PC-9 (cell line): ENCODE measurements around the gene PIK3C3. TPM values are rescaled to one million over a fixed set of nuclear protein-coding genes. Genes with fewer than 3 reads are reported as not detected.

Source experiments
- BruUV-seq: library from RNA; stranded (reverse); fragments of 400-500 nt; replicated peaks from 2 replicates; lab custom pipeline; 2021; lab: Mats Ljungman, UMichigan
- CTCF ChIA-PET: fragments of 300-600 bp; sonication (Branson Sonifier 250); formaldehyde crosslinking; loops from one replicate; lab custom pipeline; 2022; ENCODE audit warnings: antibody characterized with exemption; lab: Charles Lee
- POLR2A ChIA-PET: fragments of 300-600 bp; sonication (Branson Sonifier 250); formaldehyde crosslinking; loops from one replicate; lab custom pipeline; 2022; ENCODE audit warnings: antibody characterized with exemption; ENCODE audit not compliant: unreplicated experiment; lab: Charles Lee
- DNase-seq, 2 experiments: peaks; one replicate each; pipeline versions ENCODE4 v3.0.0 to v3.0.0-alpha.2; 2015 to 2022; ENCODE audit warnings: mixed read lengths in 1 of 2
- H2AFZ ChIP-seq: fragments of 200-600 bp; sonication (generic); 2 replicates; pipeline ENCODE4 v1.8.1; 2017; ENCODE audit warnings: antibody characterized with exemption
- H3F3A ChIP-seq: fragments of 200-600 bp; sonication (generic); 2 replicates; pipeline ENCODE4 v1.8.1; 2017; ENCODE audit warnings: antibody characterized with exemption, mild to moderate bottlenecking, low read depth; ENCODE audit not compliant: insufficient read depth
- H3K27ac ChIP-seq: fragments of 200-600 bp; sonication (generic); 2 replicates; pipeline ENCODE4 v1.6.1; 2016; ENCODE audit warnings: mixed run types
- H3K27me3 ChIP-seq: fragments of 200-600 bp; sonication (generic); 2 replicates; pipeline ENCODE4 v1.6.1; 2016; ENCODE audit warnings: low read depth, mixed run types; ENCODE audit not compliant: insufficient read depth
- H3K36me3 ChIP-seq: fragments of 200-600 bp; sonication (generic); 2 replicates; pipeline ENCODE4 v1.6.1; 2016; ENCODE audit warnings: low read depth, mixed run types
- H3K4me1 ChIP-seq: fragments of 200-600 bp; sonication (generic); replicated peaks from 2 replicates; pipeline ENCODE4 v1.6.1; 2016; ENCODE audit warnings: mixed run types; ENCODE audit not compliant: insufficient read depth
- H3K4me2 ChIP-seq: fragments of 200-600 bp; sonication (generic); 2 replicates; pipeline ENCODE4 v1.6.1; 2017; ENCODE audit warnings: mixed run types
- H3K4me3 ChIP-seq: fragments of 200-600 bp; sonication (generic); 2 replicates; pipeline ENCODE4 v1.6.1; 2016; ENCODE audit warnings: mixed run types
- H3K79me2 ChIP-seq: fragments of 200-600 bp; sonication (generic); 2 replicates; pipeline ENCODE4 v1.6.1; 2017; ENCODE audit warnings: low read depth, mixed run types
- H3K9me2 ChIP-seq: fragments of 200-600 bp; sonication (generic); 2 replicates; pipeline ENCODE4 v1.8.1; 2017; ENCODE audit warnings: mild to moderate bottlenecking; ENCODE audit not compliant: insufficient read depth
- H3K9me3 ChIP-seq: fragments of 200-600 bp; sonication (generic); 2 replicates; pipeline ENCODE4 v1.8.1; 2016; ENCODE audit warnings: low read depth; ENCODE audit not compliant: insufficient read depth
- H4K20me1 ChIP-seq: fragments of 200-600 bp; sonication (generic); 2 replicates; pipeline ENCODE4 v1.8.1; 2017; ENCODE audit not compliant: insufficient read depth
- CTCF ChIP-seq: fragments of 200-600 bp; sonication (generic); conservative IDR thresholded peaks from 2 replicates; pipeline ENCODE4 v1.6.1; 2017; ENCODE audit warnings: mixed run types, antibody characterized with exemption, mild to moderate bottlenecking, moderate library complexity
- EZH2 ChIP-seq: fragments of 200-600 bp; sonication (generic); IDR thresholded peaks from 2 replicates; pipeline ENCODE4 v1.8.0; 2017; ENCODE audit warnings: antibody characterized with exemption, low read depth
- intact Hi-C: fragments of 100-400 bp; cut with micrococcal nuclease; formaldehyde crosslinking; loops from one replicate; pipeline ENCODE4 v1.10.0; 2022; ENCODE audit not compliant: unreplicated experiment
- total RNA-seq: library from RNA; stranded (reverse); gene quantifications from 2 replicates; pipeline ENCODE4 v1.2.3, GENCODE V29; 2021

PIK3C3 gene
- total RNA-seq, 1 experiment from 2014 or later = 31.4 TPM

- Histone ChIP-seq H3K27ac (no peak overlapping the region), H3K4me3 (no peak overlapping the region), H3K79me2 (no peaks in the 10 kb centered on the region), H3F3A (no peaks in the 10 kb centered on the region), H3K36me3 (no peaks in the 10 kb centered on the region), H3K9me2 (no peaks in the 10 kb centered on the region), H3K4me1 (no peaks in the 10 kb centered on the region), H3K27me3 (no peaks in the 10 kb centered on the region), H2AFZ (no peak overlapping the region), H3K9me3 (no peaks in the 10 kb centered on the region), H3K4me2 (no peak overlapping the region), H4K20me1 (no peaks in the 10 kb centered on the region)
- intact Hi-C loops = no loop called here
- ChIA-PET CTCF (interaction anchor here (1.0 kb wide), 1 partner anchor 16 kb away, joined by 3 read pairs; no protein-coding TSS in a partner anchor), POLR2A (no interaction called here)
- BruUV-seq = no TSS peak
- DNase-seq = no peak
- TF ChIP-seq CTCF = peak; percentile 66
- no peak for TF ChIP-seq EZH2
Observed at GRCh38 chr18:42028247-42028832, 73.3 kb downstream of the PIK3C3 start.

- intact Hi-C loops = no loop called here
- no peaks in the 10 kb centered on the region for H3K4me1 ChIP-seq
- H3K27ac ChIP-seq = no peak overlapping the region
- no peaks in the 10 kb centered on the region for H3K79me2 ChIP-seq
- H2AFZ ChIP-seq = no peak overlapping the region
- H3K9me3 ChIP-seq = no peaks in the 10 kb centered on the region
- no peak overlapping the region for H3K4me2 ChIP-seq
- H3F3A ChIP-seq = no peaks in the 10 kb centered on the region
- no peaks in the 10 kb centered on the region for H4K20me1 ChIP-seq
- no peaks in the 10 kb centered on the region for H3K9me2 ChIP-seq
- ChIA-PET POLR2A (no interaction called here), CTCF (no interaction called here)
- no TSS peak for BruUV-seq
- no peaks in the 10 kb centered on the region for H3K27me3 ChIP-seq
- no peak for TF ChIP-seq CTCF
- TF ChIP-seq EZH2 = no peak
- H3K4me3 ChIP-seq = no peak overlapping the region
- H3K36me3 ChIP-seq = no peaks in the 10 kb centered on the region
- no peak for DNase-seq
Observed at GRCh38 chr18:42029092-42029491, 74.1 kb downstream of the PIK3C3 start.

GRCh38 chr18:42030586-42031182 is 75.7 kb downstream of the PIK3C3 start:
- Histone ChIP-seq H3K4me1 (no peaks in the 10 kb centered on the region), H3K4me2 (no peak overlapping the region), H3K79me2 (no peaks in the 10 kb centered on the region), H3F3A (no peaks in the 10 kb centered on the region), H3K9me3 (no peaks in the 10 kb centered on the region), H4K20me1 (no peaks in the 10 kb centered on the region), H3K27ac (no peak overlapping the region), H3K9me2 (no peaks in the 10 kb centered on the region), H3K4me3 (no peak overlapping the region), H3K36me3 (no peaks in the 10 kb centered on the region), H2AFZ (no peak overlapping the region), H3K27me3 (no peaks in the 10 kb centered on the region)
- DNase-seq = peak in 1 of 2 experiments; percentile 4
- POLR2A ChIA-PET = no interaction called here
- no peak for TF ChIP-seq EZH2
- peak; percentile 43; the same call in 1 of the 2 replicates for TF ChIP-seq CTCF
- intact Hi-C loops = no loop called here
- CTCF ChIA-PET = no interaction called here
- BruUV-seq = no TSS peak
